ENCODE results near the gene IFNA10.

DNA sequence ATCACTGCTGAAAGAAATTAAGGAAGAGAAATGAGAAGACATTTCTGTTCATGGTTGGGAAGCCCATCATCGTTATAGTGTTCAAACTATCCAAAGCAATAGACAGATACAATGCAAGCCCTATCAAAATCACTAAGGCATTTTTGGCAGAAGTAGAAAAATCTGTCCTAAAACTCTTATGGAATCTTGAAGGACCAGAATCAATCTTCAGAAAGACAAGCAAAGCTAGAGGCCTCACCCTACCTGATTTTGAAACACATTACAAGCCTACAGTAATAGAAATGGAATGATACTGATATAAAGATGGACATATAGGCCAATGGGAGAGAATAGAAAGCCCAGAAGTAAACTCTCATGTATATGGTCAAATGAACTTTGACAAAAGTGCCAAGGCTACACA lies 35.6 kb downstream of the IFNA10 start:
- TF ChIP-seq, protein P1, sequence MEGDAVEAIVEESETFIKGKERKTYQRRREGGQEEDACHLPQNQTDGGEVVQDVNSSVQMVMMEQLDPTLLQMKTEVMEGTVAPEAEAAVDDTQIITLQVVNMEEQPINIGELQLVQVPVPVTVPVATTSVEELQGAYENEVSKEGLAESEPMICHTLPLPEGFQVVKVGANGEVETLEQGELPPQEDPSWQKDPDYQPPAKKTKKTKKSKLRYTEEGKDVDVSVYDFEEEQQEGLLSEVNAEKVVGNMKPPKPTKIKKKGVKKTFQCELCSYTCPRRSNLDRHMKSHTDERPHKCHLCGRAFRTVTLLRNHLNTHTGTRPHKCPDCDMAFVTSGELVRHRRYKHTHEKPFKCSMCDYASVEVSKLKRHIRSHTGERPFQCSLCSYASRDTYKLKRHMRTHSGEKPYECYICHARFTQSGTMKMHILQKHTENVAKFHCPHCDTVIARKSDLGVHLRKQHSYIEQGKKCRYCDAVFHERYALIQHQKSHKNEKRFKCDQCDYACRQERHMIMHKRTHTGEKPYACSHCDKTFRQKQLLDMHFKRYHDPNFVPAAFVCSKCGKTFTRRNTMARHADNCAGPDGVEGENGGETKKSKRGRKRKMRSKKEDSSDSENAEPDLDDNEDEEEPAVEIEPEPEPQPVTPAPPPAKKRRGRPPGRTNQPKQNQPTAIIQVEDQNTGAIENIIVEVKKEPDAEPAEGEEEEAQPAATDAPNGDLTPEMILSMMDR (IDR thresholded peaks at IDR 0.05; ENCODE audit: poor library complexity): no peak
- TF ChIP-seq EZH2 (IDR thresholded peaks at IDR 0.05; ENCODE audit: borderline replicate concordance): no peak
